HFF-Myc (cell line): Measurements from ENCODE around the gene GTF2H1.

Experiments used
- DNase-seq: peaks from one replicate; pipeline ENCODE4 v3.0.0-alpha.2; 2011; ENCODE audit warnings: low read depth; ENCODE audit errors: extremely low read depth
- H3K4me3 ChIP-seq: replicated peaks from 2 replicates; pipeline ENCODE4 v1.5.1; 2011; ENCODE audit warnings: low read depth, mild to moderate bottlenecking, control low read depth, low read length
- CTCF ChIP-seq: IDR thresholded peaks from 2 replicates; pipeline ENCODE4 v1.5.1; 2012; ENCODE audit warnings: mild to moderate bottlenecking, low read depth, low read length, control low read depth; ENCODE audit errors: missing control alignments

Gene GTF2H1

GRCh38 chr11:18329196-18329870 is 7.0 kb downstream of the GTF2H1 start:
- no peak overlapping the region for H3K4me3 ChIP-seq
- no peak for DNase-seq
- no peak for TF ChIP-seq CTCF

- TF ChIP-seq CTCF, result no peak
- H3K4me3 ChIP-seq, result no peak overlapping the region
- DNase-seq, result no peak
Observed at GRCh38 chr11:18330921-18331320, 8.6 kb downstream of the GTF2H1 start.

- H3K4me3 ChIP-seq, result no peak overlapping the region
- TF ChIP-seq CTCF, result no peak
- DNase-seq, result no peak
Observed at GRCh38 chr11:18332302-18332701, 9.9 kb downstream of the GTF2H1 start.

GRCh38 chr11:18332891-18333290 is 10.5 kb downstream of the GTF2H1 start:
- no peak overlapping the region for H3K4me3 ChIP-seq
- no peak for TF ChIP-seq CTCF
- no peak for DNase-seq

GRCh38 chr11:18347471-18348125 is 25.2 kb downstream of the GTF2H1 start:
- TF ChIP-seq CTCF, result no peak
- peak; percentile 72 for DNase-seq
- no peak overlapping the region for H3K4me3 ChIP-seq

- no peak overlapping the region for H3K4me3 ChIP-seq
- no peak for TF ChIP-seq CTCF
- no peak for DNase-seq
Observed at GRCh38 chr11:18352581-18352980, 30.2 kb downstream of the GTF2H1 start.

GRCh38 chr11:18358646-18359045 is 36.3 kb downstream of the GTF2H1 start:
- DNase-seq, result no peak
- no peak for TF ChIP-seq CTCF
- no peak overlapping the region for H3K4me3 ChIP-seq
